WTC11 (cell line): Measurements from ENCODE around the gene VIPR2. TPM values are rescaled to one million over a fixed set of nuclear protein-coding genes. Genes with fewer than 3 reads are reported as not detected.

Experiments used
- ATAC-seq: fragments of 200-7000 bp; cut with Tn5 transposase; 2 replicates; pipeline ENCODE4 v1.10.0; 2021; ENCODE audit warnings: mild to moderate bottlenecking, moderate library complexity
- CTCF ChIA-PET: fragments of 300-600 bp; sonication (Branson Sonifier 250); formaldehyde crosslinking; loops from one replicate; lab custom pipeline; 2021; ENCODE audit warnings: antibody characterized with exemption; lab: Charles Lee
- POLR2A ChIA-PET: fragments of 350-600 bp; sonication (Branson Sonifier 250); formaldehyde crosslinking; loops from one replicate; lab custom pipeline; 2021; ENCODE audit warnings: antibody characterized with exemption; lab: Charles Lee
- DNase-seq: peaks from one replicate; pipeline ENCODE4 v3.0.0; 2021; ENCODE audit warnings: low spot score
- H3K27ac Mint-ChIP-seq: 2 replicates; pipeline ENCODE4 v1.8.0; 2021; ENCODE audit warnings: mixed read lengths
- H3K27me3 Mint-ChIP-seq: 2 replicates; pipeline ENCODE4 v1.8.0; 2021; ENCODE audit warnings: low read depth, mild to moderate bottlenecking, moderate library complexity, mixed read lengths
- H3K36me3 Mint-ChIP-seq: 2 replicates; pipeline ENCODE4 v1.8.0; 2021; ENCODE audit warnings: mixed read lengths
- H3K4me1 Mint-ChIP-seq: 2 replicates; pipeline ENCODE4 v1.8.0; 2022; ENCODE audit warnings: mixed read lengths
- H3K4me3 Mint-ChIP-seq: 2 replicates; pipeline ENCODE4 v1.8.0; 2021; ENCODE audit warnings: mild to moderate bottlenecking, moderate library complexity, mixed read lengths
- H3K9me3 Mint-ChIP-seq: 2 replicates; pipeline ENCODE4 v1.8.0; 2021; ENCODE audit warnings: mixed read lengths
- CREB1 ChIP-seq: sonication (generic); formaldehyde crosslinking; IDR thresholded peaks from 2 replicates; pipeline ENCODE4 v1.8.0; 2023; ENCODE audit warnings: mild to moderate bottlenecking, missing genetic modification reagents
- CREM ChIP-seq: sonication (generic); formaldehyde crosslinking; IDR thresholded peaks from 2 replicates; pipeline ENCODE4 v1.8.1; 2022; ENCODE audit warnings: mild to moderate bottlenecking, missing genetic modification reagents, moderate library complexity
- ELF4 ChIP-seq: sonication (generic); formaldehyde crosslinking; IDR thresholded peaks from 2 replicates; pipeline ENCODE4 v1.8.1; 2022; ENCODE audit warnings: low read depth, mild to moderate bottlenecking, moderate library complexity, missing genetic modification reagents
- GABPB1 ChIP-seq: sonication (generic); formaldehyde crosslinking; IDR thresholded peaks from 2 replicates; pipeline ENCODE4 v1.8.1; 2023; ENCODE audit warnings: mild to moderate bottlenecking, missing genetic modification reagents
- GRHL2 ChIP-seq: fragments of 250-450 bp; sonication (Bioruptor Pico); IDR thresholded peaks from 2 replicates; pipeline ENCODE4 v1.8.0; 2022; ENCODE audit warnings: mild to moderate bottlenecking, moderate library complexity; ENCODE audit not compliant: insufficient replicate concordance, severe bottlenecking
- HMGA2 ChIP-seq: fragments of 250-450 bp; sonication (Bioruptor Pico); IDR thresholded peaks from 2 replicates; pipeline ENCODE4 v1.4.0; 2021; ENCODE audit warnings: mild to moderate bottlenecking, moderate library complexity
- NFYB ChIP-seq: sonication (generic); formaldehyde crosslinking; conservative IDR thresholded peaks from 2 replicates; pipeline ENCODE4 v1.8.0; 2022; ENCODE audit warnings: low read depth, missing genetic modification reagents
- NR2C2 ChIP-seq: sonication (generic); formaldehyde crosslinking; IDR thresholded peaks from 2 replicates; pipeline ENCODE4 v1.8.0; 2022; ENCODE audit warnings: mild to moderate bottlenecking, missing genetic modification reagents
- PRRX2 ChIP-seq: fragments of 250-450 bp; sonication (Bioruptor Pico); IDR thresholded peaks from 2 replicates; pipeline ENCODE4 v1.8.0; 2021; ENCODE audit warnings: mild to moderate bottlenecking
- RORB ChIP-seq: fragments of 250-450 bp; sonication (Bioruptor Pico); IDR thresholded peaks from 2 replicates; pipeline ENCODE4 v1.9.0; 2021; ENCODE audit warnings: mild to moderate bottlenecking
- TEAD1 ChIP-seq: sonication (generic); formaldehyde crosslinking; IDR thresholded peaks from 2 replicates; pipeline ENCODE4 v1.8.0; 2022; ENCODE audit warnings: mild to moderate bottlenecking, missing genetic modification reagents
- ZNF219 ChIP-seq: sonication (generic); formaldehyde crosslinking; IDR thresholded peaks from 2 replicates; pipeline ENCODE4 v1.8.0; 2023; ENCODE audit warnings: missing genetic modification reagents, mild to moderate bottlenecking, borderline replicate concordance
- ZNF317 ChIP-seq: sonication (generic); formaldehyde crosslinking; IDR thresholded peaks from 2 replicates; pipeline ENCODE4 v1.8.1; 2023; ENCODE audit warnings: low read depth, mild to moderate bottlenecking, moderate library complexity, missing genetic modification reagents, borderline replicate concordance
- ZNF396 ChIP-seq: fragments of 250-450 bp; sonication (Bioruptor Pico); IDR thresholded peaks from 2 replicates; pipeline ENCODE4 v1.8.0; 2021; ENCODE audit warnings: mild to moderate bottlenecking, moderate library complexity, borderline replicate concordance
- total RNA-seq: library from RNA; stranded (reverse); gene quantifications from 3 replicates; pipeline ENCODE4 v1.2.3, GENCODE V29; 2021
- TF ChIP-seq, protein P1 (sequence below): fragments of 250-450 bp; sonication (Bioruptor Pico); conservative IDR thresholded peaks from 2 replicates; pipeline ENCODE4 v1.9.0; 2021; ENCODE audit warnings: mild to moderate bottlenecking
- TF ChIP-seq, protein P2 (sequence below): sonication (generic); formaldehyde crosslinking; IDR thresholded peaks from 2 replicates; pipeline ENCODE4 v1.8.0; 2023; ENCODE audit warnings: missing genetic modification reagents, mild to moderate bottlenecking, borderline replicate concordance
- TF ChIP-seq, protein P3 (sequence below): sonication (generic); formaldehyde crosslinking; IDR thresholded peaks from 2 replicates; pipeline ENCODE4 v1.8.1; 2023; ENCODE audit warnings: mild to moderate bottlenecking, missing genetic modification reagents, moderate library complexity
- TF ChIP-seq, protein P4 (sequence below): sonication (generic); formaldehyde crosslinking; IDR thresholded peaks from 2 replicates; pipeline ENCODE4 v1.8.1; 2022; ENCODE audit warnings: low read depth, missing genetic modification reagents, borderline replicate concordance
- TF ChIP-seq, protein P5 (sequence below): sonication (generic); formaldehyde crosslinking; IDR thresholded peaks from 2 replicates; pipeline ENCODE4 v1.8.0; 2023; ENCODE audit warnings: mild to moderate bottlenecking, missing genetic modification reagents

Gene VIPR2
- total RNA-seq, 1 experiment from 2014 or later, result 7.5 TPM

DNA sequence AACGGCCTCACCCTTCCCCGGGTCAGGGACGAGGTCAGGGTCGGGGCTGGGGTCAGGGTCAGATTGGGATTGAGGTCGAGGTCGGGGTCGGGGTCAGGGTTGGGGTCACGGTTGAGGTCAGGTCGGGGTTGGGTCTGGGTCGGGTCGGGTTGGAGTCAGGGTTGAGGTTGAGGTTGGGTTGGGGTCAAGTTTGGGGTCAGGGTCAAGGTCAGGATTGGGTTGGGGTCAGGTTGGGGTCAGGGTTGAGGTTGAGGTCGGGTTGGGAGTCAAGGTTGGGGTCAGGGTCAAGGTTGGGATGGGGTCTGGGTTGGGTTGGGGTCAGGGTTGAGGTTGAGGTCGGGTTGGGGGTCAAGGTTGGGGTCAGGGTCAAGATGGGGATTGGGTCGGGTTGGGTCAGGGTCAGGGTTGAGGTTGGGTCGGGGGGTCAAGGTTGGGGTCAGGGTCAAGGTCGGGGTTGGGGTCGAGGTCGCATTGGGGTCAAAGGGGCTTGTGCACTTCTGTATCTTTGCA is 131.4 kb downstream of the VIPR2 start (continued):
- TF ChIP-seq, protein P1, sequence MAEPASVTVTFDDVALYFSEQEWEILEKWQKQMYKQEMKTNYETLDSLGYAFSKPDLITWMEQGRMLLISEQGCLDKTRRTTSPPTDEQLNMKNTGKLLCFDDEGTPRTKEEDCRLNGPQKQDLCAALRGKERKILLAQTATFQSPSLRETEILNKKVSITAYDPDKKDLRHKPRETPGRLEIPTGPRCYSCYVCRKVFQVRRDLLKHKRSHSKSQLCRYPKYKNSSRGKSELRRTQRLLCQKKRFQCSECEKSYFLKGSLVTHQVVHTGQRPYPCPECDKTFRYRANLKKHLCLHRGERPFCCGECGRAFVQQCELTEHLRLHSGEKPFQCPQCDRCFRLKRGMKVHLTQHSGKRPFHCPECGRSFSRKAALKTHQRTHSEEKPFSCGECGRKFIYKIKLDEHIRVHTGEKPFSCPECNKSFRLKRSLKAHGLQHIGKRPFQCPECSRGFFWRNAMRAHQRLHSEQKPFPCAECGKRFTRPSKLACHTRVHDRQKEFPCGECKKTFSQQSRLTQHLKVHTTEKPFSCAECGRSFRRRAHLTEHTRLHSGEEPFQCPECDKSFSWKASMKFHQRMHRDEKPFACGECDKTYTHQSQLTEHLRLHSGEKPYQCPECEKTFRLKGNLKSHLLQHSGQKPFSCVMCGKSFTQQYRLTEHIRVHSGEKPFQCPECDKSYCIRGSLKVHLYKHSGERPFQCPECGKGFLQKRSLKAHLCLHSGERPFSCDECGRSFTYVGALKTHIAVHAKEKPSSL (CRISPR knock-in tag), result no peak
- no peak for TF ChIP-seq TEAD1 (CRISPR knock-in tag)
- TF ChIP-seq CREM, result no peak
- TF ChIP-seq, protein P2, sequence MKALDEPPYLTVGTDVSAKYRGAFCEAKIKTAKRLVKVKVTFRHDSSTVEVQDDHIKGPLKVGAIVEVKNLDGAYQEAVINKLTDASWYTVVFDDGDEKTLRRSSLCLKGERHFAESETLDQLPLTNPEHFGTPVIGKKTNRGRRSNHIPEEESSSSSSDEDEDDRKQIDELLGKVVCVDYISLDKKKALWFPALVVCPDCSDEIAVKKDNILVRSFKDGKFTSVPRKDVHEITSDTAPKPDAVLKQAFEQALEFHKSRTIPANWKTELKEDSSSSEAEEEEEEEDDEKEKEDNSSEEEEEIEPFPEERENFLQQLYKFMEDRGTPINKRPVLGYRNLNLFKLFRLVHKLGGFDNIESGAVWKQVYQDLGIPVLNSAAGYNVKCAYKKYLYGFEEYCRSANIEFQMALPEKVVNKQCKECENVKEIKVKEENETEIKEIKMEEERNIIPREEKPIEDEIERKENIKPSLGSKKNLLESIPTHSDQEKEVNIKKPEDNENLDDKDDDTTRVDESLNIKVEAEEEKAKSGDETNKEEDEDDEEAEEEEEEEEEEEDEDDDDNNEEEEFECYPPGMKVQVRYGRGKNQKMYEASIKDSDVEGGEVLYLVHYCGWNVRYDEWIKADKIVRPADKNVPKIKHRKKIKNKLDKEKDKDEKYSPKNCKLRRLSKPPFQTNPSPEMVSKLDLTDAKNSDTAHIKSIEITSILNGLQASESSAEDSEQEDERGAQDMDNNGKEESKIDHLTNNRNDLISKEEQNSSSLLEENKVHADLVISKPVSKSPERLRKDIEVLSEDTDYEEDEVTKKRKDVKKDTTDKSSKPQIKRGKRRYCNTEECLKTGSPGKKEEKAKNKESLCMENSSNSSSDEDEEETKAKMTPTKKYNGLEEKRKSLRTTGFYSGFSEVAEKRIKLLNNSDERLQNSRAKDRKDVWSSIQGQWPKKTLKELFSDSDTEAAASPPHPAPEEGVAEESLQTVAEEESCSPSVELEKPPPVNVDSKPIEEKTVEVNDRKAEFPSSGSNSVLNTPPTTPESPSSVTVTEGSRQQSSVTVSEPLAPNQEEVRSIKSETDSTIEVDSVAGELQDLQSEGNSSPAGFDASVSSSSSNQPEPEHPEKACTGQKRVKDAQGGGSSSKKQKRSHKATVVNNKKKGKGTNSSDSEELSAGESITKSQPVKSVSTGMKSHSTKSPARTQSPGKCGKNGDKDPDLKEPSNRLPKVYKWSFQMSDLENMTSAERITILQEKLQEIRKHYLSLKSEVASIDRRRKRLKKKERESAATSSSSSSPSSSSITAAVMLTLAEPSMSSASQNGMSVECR (CRISPR knock-in tag), result no peak
- TF ChIP-seq PRRX2, result no peak
- no peak for TF ChIP-seq RORB
- TF ChIP-seq GABPB1 (CRISPR knock-in tag), result no peak
- no peak for TF ChIP-seq NR2C2
- no peak for TF ChIP-seq HMGA2 (CRISPR knock-in tag)

DNA sequence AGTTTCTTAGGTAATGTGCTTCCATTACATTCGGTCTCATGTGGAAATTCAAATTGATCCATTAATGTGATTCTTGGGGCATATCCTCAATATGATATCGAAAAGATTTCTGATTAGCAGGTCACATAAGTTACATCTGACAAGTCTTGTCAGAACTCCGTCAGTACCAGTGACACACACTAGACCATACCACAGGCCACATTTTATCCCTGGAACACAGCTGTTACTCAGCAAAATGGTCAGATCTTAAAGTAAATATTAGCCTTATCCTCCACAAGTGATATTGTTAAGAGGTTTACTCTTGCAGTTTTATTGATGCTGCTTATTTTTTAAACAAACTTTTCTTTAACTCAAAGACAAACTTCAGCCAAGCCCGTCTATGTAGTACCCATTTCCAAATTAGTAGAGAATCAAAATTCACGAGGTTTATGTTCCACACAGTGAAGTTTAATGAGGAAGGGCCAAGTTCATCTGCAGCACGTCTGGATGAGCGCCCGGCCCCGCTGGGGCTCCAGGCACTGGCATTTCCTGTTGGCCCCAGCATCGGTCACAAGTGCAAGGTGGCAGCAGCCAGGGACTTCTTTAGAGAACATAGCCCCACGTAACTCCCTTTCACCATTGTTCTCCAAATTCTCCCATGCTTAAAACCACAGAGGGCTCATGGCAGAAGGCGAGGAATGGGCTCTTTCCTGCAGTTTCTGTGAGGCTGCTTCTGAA is 132.2 kb downstream of the VIPR2 start:
- Mint-ChIP-seq H3K36me3 (no peaks in the 10 kb centered on the region), H3K27ac (no peak overlapping the region), H3K27me3 (no peaks in the 10 kb centered on the region), H3K4me1 (peaks cover 19% of the 10 kb centered on the region), H3K4me3 (no peak overlapping the region), H3K9me3 (no peaks in the 10 kb centered on the region)
- no peak for ATAC-seq
- CTCF ChIA-PET, result interaction anchor here (1.1 kb wide), 1 partner anchor 11 kb away, joined by 6 read pairs; no protein-coding TSS in a partner anchor
- DNase-seq, result no peak
- POLR2A ChIA-PET, result no interaction called here
- TF ChIP-seq, protein P3, sequence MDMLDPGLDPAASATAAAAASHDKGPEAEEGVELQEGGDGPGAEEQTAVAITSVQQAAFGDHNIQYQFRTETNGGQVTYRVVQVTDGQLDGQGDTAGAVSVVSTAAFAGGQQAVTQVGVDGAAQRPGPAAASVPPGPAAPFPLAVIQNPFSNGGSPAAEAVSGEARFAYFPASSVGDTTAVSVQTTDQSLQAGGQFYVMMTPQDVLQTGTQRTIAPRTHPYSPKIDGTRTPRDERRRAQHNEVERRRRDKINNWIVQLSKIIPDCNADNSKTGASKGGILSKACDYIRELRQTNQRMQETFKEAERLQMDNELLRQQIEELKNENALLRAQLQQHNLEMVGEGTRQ (CRISPR knock-in tag), result no peak
- TF ChIP-seq ELF4 (CRISPR knock-in tag) (no peak), NFYB (CRISPR knock-in tag) (no peak), RORB (no peak), CREB1 (CRISPR knock-in tag) (no peak), GRHL2 (CRISPR knock-in tag) (no peak), ZNF317 (CRISPR knock-in tag) (no peak), ZNF219 (no peak), ZNF396 (CRISPR knock-in tag) (no peak), GABPB1 (CRISPR knock-in tag) (no peak)
- TF ChIP-seq, protein P4, sequence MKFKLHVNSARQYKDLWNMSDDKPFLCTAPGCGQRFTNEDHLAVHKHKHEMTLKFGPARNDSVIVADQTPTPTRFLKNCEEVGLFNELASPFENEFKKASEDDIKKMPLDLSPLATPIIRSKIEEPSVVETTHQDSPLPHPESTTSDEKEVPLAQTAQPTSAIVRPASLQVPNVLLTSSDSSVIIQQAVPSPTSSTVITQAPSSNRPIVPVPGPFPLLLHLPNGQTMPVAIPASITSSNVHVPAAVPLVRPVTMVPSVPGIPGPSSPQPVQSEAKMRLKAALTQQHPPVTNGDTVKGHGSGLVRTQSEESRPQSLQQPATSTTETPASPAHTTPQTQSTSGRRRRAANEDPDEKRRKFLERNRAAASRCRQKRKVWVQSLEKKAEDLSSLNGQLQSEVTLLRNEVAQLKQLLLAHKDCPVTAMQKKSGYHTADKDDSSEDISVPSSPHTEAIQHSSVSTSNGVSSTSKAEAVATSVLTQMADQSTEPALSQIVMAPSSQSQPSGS, result no peak
- TF ChIP-seq, protein P5, sequence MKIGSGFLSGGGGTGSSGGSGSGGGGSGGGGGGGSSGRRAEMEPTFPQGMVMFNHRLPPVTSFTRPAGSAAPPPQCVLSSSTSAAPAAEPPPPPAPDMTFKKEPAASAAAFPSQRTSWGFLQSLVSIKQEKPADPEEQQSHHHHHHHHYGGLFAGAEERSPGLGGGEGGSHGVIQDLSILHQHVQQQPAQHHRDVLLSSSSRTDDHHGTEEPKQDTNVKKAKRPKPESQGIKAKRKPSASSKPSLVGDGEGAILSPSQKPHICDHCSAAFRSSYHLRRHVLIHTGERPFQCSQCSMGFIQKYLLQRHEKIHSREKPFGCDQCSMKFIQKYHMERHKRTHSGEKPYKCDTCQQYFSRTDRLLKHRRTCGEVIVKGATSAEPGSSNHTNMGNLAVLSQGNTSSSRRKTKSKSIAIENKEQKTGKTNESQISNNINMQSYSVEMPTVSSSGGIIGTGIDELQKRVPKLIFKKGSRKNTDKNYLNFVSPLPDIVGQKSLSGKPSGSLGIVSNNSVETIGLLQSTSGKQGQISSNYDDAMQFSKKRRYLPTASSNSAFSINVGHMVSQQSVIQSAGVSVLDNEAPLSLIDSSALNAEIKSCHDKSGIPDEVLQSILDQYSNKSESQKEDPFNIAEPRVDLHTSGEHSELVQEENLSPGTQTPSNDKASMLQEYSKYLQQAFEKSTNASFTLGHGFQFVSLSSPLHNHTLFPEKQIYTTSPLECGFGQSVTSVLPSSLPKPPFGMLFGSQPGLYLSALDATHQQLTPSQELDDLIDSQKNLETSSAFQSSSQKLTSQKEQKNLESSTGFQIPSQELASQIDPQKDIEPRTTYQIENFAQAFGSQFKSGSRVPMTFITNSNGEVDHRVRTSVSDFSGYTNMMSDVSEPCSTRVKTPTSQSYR (CRISPR knock-in tag), result no peak
